Stimulated activated CD8-positive, alpha-beta memory T cell treated with anti-CD3 and anti-CD28 coated beads, Interleukin-7, amount 100 ng/mL, for 1 hour (primary cell): ENCODE measurements around the gene PSMB1.

Experiments
- DNase-seq, 2 donors: peaks; one replicate each; pipeline ENCODE4 v3.0.0-alpha.2; 2020; ENCODE audit warnings: low read depth in 2 of 2

Gene PSMB1

GRCh38 chr6:170552765-170553533, at the start of gene PSMB1:
TSS of gene PSMB1 (minus strand) at chr6:170553307. CDS start at chr6:170553242, 65 bp downstream.
- DNase-seq, result peak; percentile 68 to 69

- no peak for DNase-seq
These were observed 44.2 kb upstream of the PSMB1 start for GRCh38 chr6:170597278-170597677.

- DNase-seq, result no peak
These were observed 43.3 kb upstream of the PSMB1 start for GRCh38 chr6:170596426-170596825.

GRCh38 chr6:170590725-170591124, 37.6 kb upstream of the PSMB1 start:
- no peak for DNase-seq

GRCh38 chr6:170584954-170585498, 31.9 kb upstream of the PSMB1 start:
- DNase-seq, result no peak

- DNase-seq, result peak; percentile 75 to 83
These were observed 31.3 kb upstream of the PSMB1 start, which contains the start of gene PDCD2 for GRCh38 chr6:170584181-170584953. TSS of gene PDCD2 (minus strand) at chr6:170584637. CDS start at chr6:170584581, 56 bp downstream.

GRCh38 chr6:170583756-170584180, 30.7 kb upstream of the PSMB1 start:
- no peak for DNase-seq

GRCh38 chr6:170578909-170579308, 25.8 kb upstream of the PSMB1 start:
- DNase-seq, result no peak

GRCh38 chr6:170575250-170575649, 22.1 kb upstream of the PSMB1 start:
- no peak for DNase-seq

GRCh38 chr6:170572704-170573466, 19.8 kb upstream of the PSMB1 start:
- no peak for DNase-seq

GRCh38 chr6:170564936-170565530, 11.9 kb upstream of the PSMB1 start:
- no peak for DNase-seq

GRCh38 chr6:170561555-170561954, 8.4 kb upstream of the PSMB1 start:
- DNase-seq, result no peak

GRCh38 chr6:170555305-170555704, 2.2 kb upstream of the PSMB1 start:
- DNase-seq, result no peak

GRCh38 chr6:170554796-170555137, 1.7 kb upstream of the PSMB1 start:
- no peak for DNase-seq

- DNase-seq, result peak; percentile 95 to 97
These were observed 1.1 kb upstream of the PSMB1 start, which contains the start of gene TBP for GRCh38 chr6:170554013-170554795. TSS of gene TBP (plus strand) at chr6:170554369. CDS start at chr6:170557030, 2,661 bp downstream.

GRCh38 chr6:170553534-170554012, 466 bp upstream of the PSMB1 start:
- DNase-seq, result peak in 1 of 2 donors; percentile 2

- no peak for DNase-seq
These were observed 7.7 kb downstream of the PSMB1 start for GRCh38 chr6:170545405-170545804.

- no peak for DNase-seq
These were observed 10.9 kb downstream of the PSMB1 start for GRCh38 chr6:170542031-170542719.

GRCh38 chr6:170537329-170537728, 15.8 kb downstream of the PSMB1 start:
- DNase-seq, result no peak

- DNase-seq, result no peak
These were observed 16.4 kb downstream of the PSMB1 start for GRCh38 chr6:170536671-170537070.
